Left lung (tissue), 10 donors: Measurements from ENCODE around the gene LRRC4C. TPM values are rescaled to one million over a fixed set of nuclear protein-coding genes. Genes with fewer than 3 reads are reported as not detected.

ENCODE experiments used
- ATAC-seq: fragments of 200-7000 bp; cut with Tn5 transposase; one replicate; pipeline ENCODE4 v1.9.1; 2020; ENCODE audit warnings: moderate library complexity
- DNase-seq, 4 donors: peaks; one replicate each; pipeline ENCODE4 v3.0.0-alpha.2; 2013 to 2020
- H3K27ac ChIP-seq, 2 donors: fragments of 200-600 bp; sonication (generic) in 1 of 2; one replicate each; pipeline versions ENCODE4 v1.5.0 to v1.8.0; 2020 to 2021
- H3K27me3 ChIP-seq, 2 donors: fragments of 200-600 bp; sonication (generic) in 1 of 2; one replicate each; pipeline versions ENCODE4 v1.5.0 to v1.8.0; 2020 to 2021
- H3K36me3 ChIP-seq, 2 donors: fragments of 200-600 bp; sonication (generic) in 1 of 2; one replicate each; pipeline versions ENCODE4 v1.5.0 to v1.8.0; 2020 to 2021
- H3K4me1 ChIP-seq, 2 donors: fragments of 200-600 bp; one replicate each; pipeline ENCODE4 v1.8.0; 2021
- H3K4me3 ChIP-seq, 2 donors: fragments of 200-600 bp; sonication (generic) in 1 of 2; one replicate each; pipeline versions ENCODE4 v1.5.0 to v1.8.0; 2020 to 2021; ENCODE audit warnings: mild to moderate bottlenecking in 1 of 2
- H3K9me3 ChIP-seq, 2 donors: fragments of 200-600 bp; sonication (generic) in 1 of 2; one replicate each; pipeline versions ENCODE4 v1.5.0 to v1.8.0; 2020 to 2021
- CTCF ChIP-seq, 2 donors: fragments of 200-600 bp; sonication (generic) in 1 of 2; IDR thresholded peaks; one replicate each; pipeline versions ENCODE4 v1.5.0 to v1.8.0; 2021; ENCODE audit warnings: antibody characterized with exemption in 2 of 2
- intact Hi-C, 2 donors: fragments of 100-400 bp; cut with DNase I; formaldehyde crosslinking; loops; one replicate each; pipeline versions ENCODE4 v1.11.2 to v1.14.2; 2022
- polyA plus RNA-seq, 6 donors: library from polyadenylated mRNA; unstranded; fragments of 120-200 nt; gene quantifications; one replicate each; pipeline ENCODE4 v1.2.1, GENCODE V29; 2013; ENCODE audit not compliant: insufficient read length in 6 of 6
- total RNA-seq, 2 donors: library from RNA; stranded (reverse); fragmentation: NEBNext Ultra II Directional; extraction: Animal tissue kit (Norgen Biotek cat#: 25700); gene quantifications; one replicate each; pipeline ENCODE4 v1.2.1, GENCODE V29; 2021
- donor health status: DM: no; HTN: yes; CAD: no.
- donor health status: DM: no; HTN: no; CAD: no.

LRRC4C gene
- total and polyA plus RNA-seq, 8 donors = 0.50 to 6.8 (median 4.2) TPM

- no peaks in the 10 kb centered on the region for H3K36me3 ChIP-seq
- no peak for TF ChIP-seq CTCF (IDR thresholded peaks at IDR 0.05)
- H3K27ac ChIP-seq = no peak overlapping the region
- peaks cover 0 to 2% of the 10 kb centered on the region in 2 donors for H3K9me3 ChIP-seq
- H3K4me3 ChIP-seq = no peak overlapping the region
- intact Hi-C loops = no loop called here
- H3K27me3 ChIP-seq = no peaks in the 10 kb centered on the region
- no peak for ATAC-seq
- no peaks in the 10 kb centered on the region for H3K4me1 ChIP-seq
- no peak for DNase-seq
Measured at GRCh38 chr11:41118521-41118920, 340.9 kb downstream of the LRRC4C start.

GRCh38 chr11:41116970-41117369 is 342.5 kb downstream of the LRRC4C start:
- ATAC-seq (no peak), DNase-seq (no peak)
- Histone ChIP-seq H3K27me3 (no peaks in the 10 kb centered on the region), H3K4me1 (no peaks in the 10 kb centered on the region), H3K27ac (no peak overlapping the region), H3K9me3 (peaks cover 0 to 2% of the 10 kb centered on the region in 2 donors), H3K4me3 (no peak overlapping the region), H3K36me3 (no peaks in the 10 kb centered on the region)
- TF ChIP-seq CTCF (IDR thresholded peaks at IDR 0.05) = no peak
- intact Hi-C loops = no loop called here

- no peak for ATAC-seq
- Histone ChIP-seq H3K4me1 (no peaks in the 10 kb centered on the region), H3K27ac (no peak overlapping the region), H3K36me3 (no peaks in the 10 kb centered on the region), H3K9me3 (no peaks in the 10 kb centered on the region), H3K4me3 (no peak overlapping the region), H3K27me3 (no peaks in the 10 kb centered on the region)
- DNase-seq = no peak
- intact Hi-C loops = no loop called here
- TF ChIP-seq CTCF (IDR thresholded peaks at IDR 0.05) = no peak
Measured at GRCh38 chr11:41115066-41115465, 344.4 kb downstream of the LRRC4C start.

GRCh38 chr11:41113160-41113559 is 346.3 kb downstream of the LRRC4C start:
- H3K27me3 ChIP-seq = no peaks in the 10 kb centered on the region
- DNase-seq = no peak
- intact Hi-C loops = no loop called here
- no peaks in the 10 kb centered on the region for H3K9me3 ChIP-seq
- H3K36me3 ChIP-seq = no peaks in the 10 kb centered on the region
- H3K4me1 ChIP-seq = no peaks in the 10 kb centered on the region
- no peak overlapping the region for H3K27ac ChIP-seq
- no peak overlapping the region for H3K4me3 ChIP-seq
- ATAC-seq = no peak
- TF ChIP-seq CTCF (IDR thresholded peaks at IDR 0.05) = no peak

- TF ChIP-seq CTCF (IDR thresholded peaks at IDR 0.05) = no peak
- no peak for ATAC-seq
Measured at GRCh38 chr11:41110527-41110926, 348.9 kb downstream of the LRRC4C start.

More at GRCh38 chr11:41110527-41110926, 348.9 kb downstream of the LRRC4C start:
- Histone ChIP-seq H3K9me3 (no peaks in the 10 kb centered on the region), H3K4me1 (no peaks in the 10 kb centered on the region), H3K36me3 (no peaks in the 10 kb centered on the region), H3K27ac (no peak overlapping the region), H3K27me3 (no peaks in the 10 kb centered on the region), H3K4me3 (no peak overlapping the region)
- intact Hi-C loops = no loop called here
- DNase-seq = no peak
